GM19351 (cell line): ENCODE results near the gene PMVK.

Experiments used
- ATAC-seq: cut with Tn5 transposase; IDR thresholded peaks from one replicate; pipeline ENCODE4 v1.9.1; 2021; ENCODE audit warnings: mild to moderate bottlenecking, moderate library complexity; ENCODE audit not compliant: unreplicated experiment

Gene PMVK

GRCh38 chr1:154883919-154884868 lies 52.3 kb downstream of the PMVK start:
- no peak for ATAC-seq

- no peak for ATAC-seq
These were observed 54.5 kb downstream of the PMVK start for GRCh38 chr1:154881820-154882535.

GRCh38 chr1:154880671-154881070 lies 55.8 kb downstream of the PMVK start:
- no peak for ATAC-seq

DNA sequence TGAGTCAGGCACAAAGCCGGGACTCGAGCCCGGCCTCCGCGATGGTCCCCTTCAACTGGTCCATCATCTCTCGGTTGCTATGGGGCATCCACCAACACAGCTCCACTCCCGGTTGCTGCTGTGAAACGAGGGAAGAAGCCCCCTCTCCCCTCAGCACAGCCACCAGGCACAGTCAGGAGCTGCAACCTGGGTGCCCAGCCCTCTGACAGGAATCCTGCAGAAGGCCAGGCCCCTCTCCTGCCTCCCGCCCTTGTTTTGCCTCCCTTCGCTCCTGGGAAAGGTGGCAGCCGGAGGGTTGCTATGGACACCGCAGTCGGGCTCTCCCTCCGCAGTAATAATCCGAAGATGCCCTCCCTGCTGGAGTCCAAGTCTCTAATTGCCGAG lies 57.5 kb downstream of the PMVK start:
- no peak for ATAC-seq

DNA sequence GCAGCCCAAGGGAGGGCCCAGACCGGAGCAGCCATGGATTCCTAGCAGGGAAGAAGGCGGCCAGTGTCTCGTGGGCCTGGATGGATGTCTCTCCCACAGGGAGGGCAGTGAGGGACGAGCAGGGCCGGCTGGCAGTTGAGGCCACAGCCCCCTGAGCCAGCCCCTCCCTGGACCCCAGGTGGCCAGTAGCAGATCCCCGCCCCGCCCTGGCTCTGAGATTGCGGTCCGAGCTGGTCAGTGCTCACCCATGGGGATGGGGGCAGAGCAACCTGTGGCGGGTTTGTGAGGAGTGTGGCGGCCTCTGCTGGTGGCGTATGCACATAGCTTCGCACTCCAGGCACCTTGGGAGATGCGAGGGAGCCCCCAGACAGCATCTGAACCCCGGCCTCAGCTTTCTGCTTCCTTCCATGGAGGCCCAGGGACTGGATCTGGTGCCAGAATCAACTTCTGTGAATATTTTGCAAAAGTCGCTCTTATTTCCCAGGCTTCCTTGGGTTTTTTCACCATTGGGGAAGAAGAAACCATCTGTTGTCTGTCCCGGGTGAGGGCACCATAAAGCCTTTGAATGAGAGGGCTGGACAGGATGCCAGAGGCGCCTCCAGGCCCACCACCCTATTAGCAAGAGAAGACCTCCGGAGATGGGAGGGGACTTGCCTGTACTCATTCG lies 58.0 kb downstream of the PMVK start:
- no peak for ATAC-seq

- ATAC-seq: no peak
These were observed 59.0 kb downstream of the PMVK start for GRCh38 chr1:154877370-154877974.

DNA sequence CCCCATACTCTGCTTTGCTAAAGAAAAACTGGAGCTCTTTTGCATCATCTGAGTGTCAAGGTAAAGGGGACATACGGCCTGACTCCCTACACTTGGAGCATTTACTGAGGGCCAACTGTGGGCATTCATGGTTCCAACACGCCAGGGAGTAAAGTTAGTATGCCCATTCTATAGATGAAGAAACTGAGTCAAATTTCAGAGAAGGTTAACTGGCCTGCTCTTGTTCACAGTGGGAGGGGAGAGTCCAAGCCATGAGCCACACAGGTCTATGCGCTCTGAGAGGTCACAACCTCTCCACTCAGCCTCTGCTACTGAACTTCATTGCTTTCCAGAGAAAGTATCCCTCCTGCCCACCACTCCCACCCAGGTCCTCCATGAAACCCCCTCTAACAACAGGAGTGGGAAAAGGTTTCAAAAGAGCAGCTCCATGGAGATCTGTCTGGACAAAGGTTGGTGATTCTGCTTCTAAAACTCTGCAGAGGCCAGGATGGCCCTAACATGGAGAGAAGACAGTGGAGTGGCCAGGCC lies 59.6 kb downstream of the PMVK start:
- ATAC-seq: no peak
